Hepatocyte (in vitro differentiated cells): ENCODE results near the gene SIDT1.

Source experiments
- EZH2 ChIP-seq: fragments of 200-600 bp; sonication (generic); IDR thresholded peaks from 2 replicates; pipeline ENCODE4 v1.6.1; 2016; ENCODE audit warnings: antibody characterized with exemption, mild to moderate bottlenecking, borderline replicate concordance
- EZH2phosphoT487 ChIP-seq: fragments of 200-600 bp; sonication (generic); IDR thresholded peaks from one replicate; pipeline ENCODE4 v1.6.1; 2018; ENCODE audit warnings: antibody characterized with exemption, mild to moderate bottlenecking, low read depth, moderate library complexity; ENCODE audit not compliant: unreplicated experiment, severe bottlenecking
- TF ChIP-seq, protein P1 (sequence below): fragments of 200-600 bp; sonication (generic); IDR thresholded peaks from 2 replicates; pipeline ENCODE4 v1.5.1; 2016; ENCODE audit warnings: antibody characterized with exemption, mild to moderate bottlenecking; ENCODE audit not compliant: poor library complexity

GRCh38 chr3:113663761-113664160, 131.4 kb downstream of the SIDT1 start:
- TF ChIP-seq, protein P1, sequence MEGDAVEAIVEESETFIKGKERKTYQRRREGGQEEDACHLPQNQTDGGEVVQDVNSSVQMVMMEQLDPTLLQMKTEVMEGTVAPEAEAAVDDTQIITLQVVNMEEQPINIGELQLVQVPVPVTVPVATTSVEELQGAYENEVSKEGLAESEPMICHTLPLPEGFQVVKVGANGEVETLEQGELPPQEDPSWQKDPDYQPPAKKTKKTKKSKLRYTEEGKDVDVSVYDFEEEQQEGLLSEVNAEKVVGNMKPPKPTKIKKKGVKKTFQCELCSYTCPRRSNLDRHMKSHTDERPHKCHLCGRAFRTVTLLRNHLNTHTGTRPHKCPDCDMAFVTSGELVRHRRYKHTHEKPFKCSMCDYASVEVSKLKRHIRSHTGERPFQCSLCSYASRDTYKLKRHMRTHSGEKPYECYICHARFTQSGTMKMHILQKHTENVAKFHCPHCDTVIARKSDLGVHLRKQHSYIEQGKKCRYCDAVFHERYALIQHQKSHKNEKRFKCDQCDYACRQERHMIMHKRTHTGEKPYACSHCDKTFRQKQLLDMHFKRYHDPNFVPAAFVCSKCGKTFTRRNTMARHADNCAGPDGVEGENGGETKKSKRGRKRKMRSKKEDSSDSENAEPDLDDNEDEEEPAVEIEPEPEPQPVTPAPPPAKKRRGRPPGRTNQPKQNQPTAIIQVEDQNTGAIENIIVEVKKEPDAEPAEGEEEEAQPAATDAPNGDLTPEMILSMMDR, result no peak
- TF ChIP-seq EZH2 (no peak), EZH2phosphoT487 (no peak)
